Peyer's patch (tissue), 4 donors: ENCODE data around the gene MAN1C1. TPM values are rescaled to one million over a fixed set of nuclear protein-coding genes. Genes with fewer than 3 reads are reported as not detected.

Source experiments
- DNase-seq, 3 donors: peaks; one replicate each; pipeline ENCODE4 v3.0.0-alpha.2; 2017 to 2019
- H3K27ac ChIP-seq, 4 donors: fragments of 200-600 bp; sonication (generic); one replicate each; pipeline ENCODE4 v1.5.1; 2016 to 2019
- H3K27me3 ChIP-seq, 2 donors: fragments of 200-600 bp; sonication (generic); one replicate each; pipeline ENCODE4 v1.5.1; 2019
- H3K36me3 ChIP-seq, 3 donors: fragments of 200-600 bp; sonication (generic); one replicate each; pipeline ENCODE4 v1.5.1; 2016 to 2019
- H3K4me1 ChIP-seq, 4 donors: fragments of 200-600 bp; sonication (generic); one replicate each; pipeline ENCODE4 v1.5.1; 2016 to 2019
- H3K4me3 ChIP-seq, 4 donors: fragments of 200-600 bp; sonication (generic); 1 replicate in 3 of 4; 2 replicates in 1 of 4; pipeline ENCODE4 v1.5.1; 2016 to 2019; ENCODE audit warnings: mild to moderate bottlenecking in 1 of 4
- H3K9me3 ChIP-seq, 4 donors: fragments of 200-600 bp; sonication (generic); one replicate each; pipeline ENCODE4 v1.5.1; 2016 to 2019; ENCODE audit warnings: mild to moderate bottlenecking in 1 of 4
- POLR2A ChIP-seq, 2 donors: fragments of 450-650 bp; IDR thresholded peaks; one replicate each; pipeline ENCODE4 v1.5.1; 2017; ENCODE audit warnings: antibody characterized with exemption in 2 of 2, mild to moderate bottlenecking in 2 of 2, moderate library complexity in 2 of 2
- total RNA-seq, 4 donors: library from RNA; depleted of rRNA; stranded (reverse); fragments of >200 nt; gene quantifications; one replicate each; pipeline ENCODE4 v1.1.0, GENCODE V29; 2016
- TF ChIP-seq, protein P1 (sequence below), 6 experiments: fragments of 450-650 bp in 4 of 6; fragments of 200-600 bp in 2 of 6; sonication (generic) in 1 of 6; IDR thresholded peaks; one replicate each; pipeline ENCODE4 v1.5.1; 2017 to 2019; ENCODE audit warnings: antibody characterized with exemption in 6 of 6, mild to moderate bottlenecking in 3 of 6, moderate library complexity in 1 of 6

The MAN1C1 gene
- total RNA-seq, 4 donors from 2014 or later: 2.3 to 10.7 (median 6.7) TPM

GRCh38 chr1:25688390-25689119 lies 72.0 kb downstream of the MAN1C1 start:
- no peaks in the 10 kb centered on the region for H3K9me3 ChIP-seq
- no peaks in the 10 kb centered on the region for H3K27me3 ChIP-seq
- TF ChIP-seq POLR2A (IDR thresholded peaks at IDR 0.05): no peak
- TF ChIP-seq, protein P1, sequence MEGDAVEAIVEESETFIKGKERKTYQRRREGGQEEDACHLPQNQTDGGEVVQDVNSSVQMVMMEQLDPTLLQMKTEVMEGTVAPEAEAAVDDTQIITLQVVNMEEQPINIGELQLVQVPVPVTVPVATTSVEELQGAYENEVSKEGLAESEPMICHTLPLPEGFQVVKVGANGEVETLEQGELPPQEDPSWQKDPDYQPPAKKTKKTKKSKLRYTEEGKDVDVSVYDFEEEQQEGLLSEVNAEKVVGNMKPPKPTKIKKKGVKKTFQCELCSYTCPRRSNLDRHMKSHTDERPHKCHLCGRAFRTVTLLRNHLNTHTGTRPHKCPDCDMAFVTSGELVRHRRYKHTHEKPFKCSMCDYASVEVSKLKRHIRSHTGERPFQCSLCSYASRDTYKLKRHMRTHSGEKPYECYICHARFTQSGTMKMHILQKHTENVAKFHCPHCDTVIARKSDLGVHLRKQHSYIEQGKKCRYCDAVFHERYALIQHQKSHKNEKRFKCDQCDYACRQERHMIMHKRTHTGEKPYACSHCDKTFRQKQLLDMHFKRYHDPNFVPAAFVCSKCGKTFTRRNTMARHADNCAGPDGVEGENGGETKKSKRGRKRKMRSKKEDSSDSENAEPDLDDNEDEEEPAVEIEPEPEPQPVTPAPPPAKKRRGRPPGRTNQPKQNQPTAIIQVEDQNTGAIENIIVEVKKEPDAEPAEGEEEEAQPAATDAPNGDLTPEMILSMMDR (IDR thresholded peaks at IDR 0.05): no peak
- no peaks in the 10 kb centered on the region for H3K36me3 ChIP-seq
- peak overlapping the region in 2 of 4 donors; percentile 44 to 48 for H3K27ac ChIP-seq
- no peak for DNase-seq
- H3K4me1 ChIP-seq: peaks cover 0 to 11% (median 0%) of the 10 kb centered on the region in 4 donors
- H3K4me3 ChIP-seq: no peak overlapping the region

DNA sequence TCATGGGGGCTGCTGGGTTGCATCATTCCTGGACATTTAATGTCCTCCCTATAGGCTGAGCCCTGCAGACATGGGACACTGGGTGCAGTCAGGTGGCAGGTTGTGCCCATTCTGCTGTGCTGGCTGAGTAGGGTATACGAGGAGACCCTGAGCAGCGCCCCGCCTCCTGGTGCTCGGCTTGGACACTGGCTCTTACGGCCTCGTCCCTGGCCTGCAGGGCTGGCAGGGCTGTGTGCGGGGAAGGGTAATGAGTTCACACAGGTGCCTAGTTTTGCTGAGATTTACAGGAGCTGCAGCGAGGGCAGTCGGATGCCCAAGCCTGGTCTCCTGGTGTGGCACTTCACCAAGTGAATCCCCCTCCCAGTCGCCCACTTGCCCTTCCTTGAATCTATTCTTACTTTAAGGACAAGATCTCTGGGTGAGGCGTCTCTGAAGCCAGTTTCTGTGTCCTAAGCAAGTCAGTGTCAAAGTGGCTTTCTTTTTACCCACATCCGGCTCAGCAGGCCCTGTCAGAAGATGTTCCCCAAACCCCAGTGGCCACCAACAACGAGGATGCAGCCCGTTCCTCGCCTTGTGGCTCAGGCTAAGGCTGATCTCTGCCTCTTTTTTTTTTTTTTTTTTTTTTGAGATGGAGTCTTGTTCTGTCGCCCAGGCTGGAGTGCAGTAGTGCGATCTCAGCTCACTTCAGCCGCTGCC lies 73.2 kb downstream of the MAN1C1 start:
- H3K27ac ChIP-seq: no peak overlapping the region

GRCh38 chr1:25690396-25690956 lies 73.9 kb downstream of the MAN1C1 start:
- H3K27me3 ChIP-seq: no peaks in the 10 kb centered on the region
- no peak for TF ChIP-seq POLR2A (IDR thresholded peaks at IDR 0.05)
- TF ChIP-seq, protein P1 (IDR thresholded peaks at IDR 0.05): no peak
- peaks cover 0 to 17% (median 0%) of the 10 kb centered on the region in 4 donors for H3K4me1 ChIP-seq
- H3K36me3 ChIP-seq: no peaks in the 10 kb centered on the region
- no peaks in the 10 kb centered on the region for H3K9me3 ChIP-seq
- H3K27ac ChIP-seq: no peak overlapping the region
- no peak for DNase-seq
- H3K4me3 ChIP-seq: no peak overlapping the region

More for the DNA sequence above, 73.2 kb downstream of the MAN1C1 start:
- Histone ChIP-seq H3K27me3 (no peaks in the 10 kb centered on the region), H3K4me3 (no peak overlapping the region), H3K36me3 (no peaks in the 10 kb centered on the region), H3K4me1 (peaks cover 0 to 14% (median 0%) of the 10 kb centered on the region in 4 donors), H3K9me3 (no peaks in the 10 kb centered on the region)
- TF ChIP-seq, protein P1 (IDR thresholded peaks at IDR 0.05): no peak
- no peak for TF ChIP-seq POLR2A (IDR thresholded peaks at IDR 0.05)
- peak in 1 of 3 donors; percentile 27 for DNase-seq

- no peak overlapping the region for H3K27ac ChIP-seq
Measured at GRCh38 chr1:25691211-25691610, 74.6 kb downstream of the MAN1C1 start.

GRCh38 chr1:25692560-25692959 lies 76.0 kb downstream of the MAN1C1 start:
- Histone ChIP-seq H3K4me3 (no peak overlapping the region), H3K9me3 (no peaks in the 10 kb centered on the region), H3K27me3 (no peaks in the 10 kb centered on the region), H3K4me1 (peaks cover 0 to 22% (median 0%) of the 10 kb centered on the region in 4 donors), H3K27ac (no peak overlapping the region), H3K36me3 (no peaks in the 10 kb centered on the region)
- DNase-seq: no peak
- TF ChIP-seq, protein P1 (IDR thresholded peaks at IDR 0.05): peak in 5 of 6 experiments; percentile 9 to 38 (median 24)
- no peak for TF ChIP-seq POLR2A (IDR thresholded peaks at IDR 0.05)

More at GRCh38 chr1:25691211-25691610, 74.6 kb downstream of the MAN1C1 start:
- no peak for TF ChIP-seq POLR2A (IDR thresholded peaks at IDR 0.05)
- TF ChIP-seq, protein P1 (IDR thresholded peaks at IDR 0.05): no peak
- Histone ChIP-seq H3K4me1 (peaks cover 0 to 19% (median 0%) of the 10 kb centered on the region in 4 donors), H3K9me3 (no peaks in the 10 kb centered on the region), H3K36me3 (no peaks in the 10 kb centered on the region), H3K4me3 (no peak overlapping the region), H3K27me3 (no peaks in the 10 kb centered on the region)
- DNase-seq: no peak
